Panc1 (cell line): Measurements from ENCODE around the gene SH3GLB2. TPM values are rescaled to one million over a fixed set of nuclear protein-coding genes. Genes with fewer than 3 reads are reported as not detected.

ENCODE experiments used
- ATAC-seq: fragments of 200-7000 bp; cut with Tn5 transposase; 2 replicates; pipeline ENCODE4 v1.9.1; 2020; ENCODE audit warnings: mild to moderate bottlenecking, moderate library complexity
- BruUV-seq: library from RNA; stranded (reverse); fragments of 400-500 nt; replicated peaks from 2 replicates; lab custom pipeline; 2021; lab: Mats Ljungman, UMichigan
- CTCF ChIA-PET: fragments of 300-600 bp; sonication (Branson Sonifier 250); formaldehyde crosslinking; loops from one replicate; lab custom pipeline; 2022; ENCODE audit warnings: antibody characterized with exemption; lab: Charles Lee
- POLR2A ChIA-PET: fragments of 300-600 bp; sonication (Branson Sonifier 250); formaldehyde crosslinking; loops from one replicate; lab custom pipeline; 2022; ENCODE audit warnings: antibody characterized with exemption; lab: Charles Lee
- DNase-seq: peaks from one replicate; pipeline ENCODE4 v3.0.0-alpha.2; 2010; ENCODE audit warnings: low read depth, low spot score
- H3K27ac ChIP-seq: 2 replicates; pipeline ENCODE4 v1.5.1; 2011; ENCODE audit warnings: mild to moderate bottlenecking, low read length, inconsistent platforms
- H3K27me3 ChIP-seq: fragments of 200-500 bp; sonication (Bioruptor generic); 2 replicates; pipeline ENCODE4 v1.6.0; 2014; ENCODE audit warnings: low read length, inconsistent platforms; ENCODE audit not compliant: control insufficient read depth, insufficient read depth
- H3K36me3 ChIP-seq: fragments of 200-500 bp; sonication (Bioruptor generic); 2 replicates; pipeline ENCODE4 v1.5.1; 2014; ENCODE audit warnings: inconsistent platforms, mild to moderate bottlenecking, low read length, moderate library complexity; ENCODE audit not compliant: control insufficient read depth, insufficient read depth
- H3K4me1 ChIP-seq: 2 replicates; pipeline ENCODE4 v1.5.1; 2011; ENCODE audit warnings: inconsistent platforms, mild to moderate bottlenecking, low read length, moderate library complexity; ENCODE audit not compliant: control insufficient read depth, insufficient read depth
- H3K4me3 ChIP-seq, 2 experiments: 2 replicates each; pipeline ENCODE4 v1.5.1; 2011 to 2012; ENCODE audit warnings: low read depth in 2 of 2, low read length in 2 of 2, mild to moderate bottlenecking in 2 of 2, inconsistent platforms in 1 of 2, moderate library complexity in 1 of 2
- H3K9me3 ChIP-seq: fragments of 200-500 bp; sonication (Bioruptor generic); 2 replicates; pipeline ENCODE4 v1.5.1; 2014; ENCODE audit warnings: low read depth, mild to moderate bottlenecking, inconsistent platforms, low read length, moderate library complexity; ENCODE audit not compliant: control insufficient read depth, insufficient read depth
- CTCF ChIP-seq: fragments of 450-650 bp; IDR thresholded peaks from 2 replicates; pipeline ENCODE4 v1.5.1; 2017; ENCODE audit warnings: mild to moderate bottlenecking
- POLR2AphosphoS5 ChIP-seq: IDR thresholded peaks from 2 replicates; pipeline ENCODE4 v1.6.1; 2012; ENCODE audit warnings: mild to moderate bottlenecking, low read depth, low read length, moderate library complexity
- REST ChIP-seq, 2 experiments: IDR thresholded peaks; 2 replicates each; pipeline ENCODE4 v1.6.1; 2011 to 2012; ENCODE audit warnings: low read depth in 2 of 2, control low read depth in 1 of 2, low read length in 1 of 2, mild to moderate bottlenecking in 1 of 2, moderate library complexity in 1 of 2; ENCODE audit not compliant: insufficient read depth in 1 of 2
- SIN3A ChIP-seq: IDR thresholded peaks from 2 replicates; pipeline ENCODE4 v1.6.1; 2012; ENCODE audit warnings: low read depth, mild to moderate bottlenecking, low read length, moderate library complexity, borderline replicate concordance; ENCODE audit not compliant: insufficient read depth
- TCF7L2 ChIP-seq: IDR thresholded peaks from 2 replicates; pipeline ENCODE4 v1.6.1; 2011; ENCODE audit warnings: mild to moderate bottlenecking, low read depth, low read length, inconsistent platforms
- in situ Hi-C: cut with HindIII; loops from 2 replicates; pipeline ENCODE4 v1.10.0; 2016; ENCODE audit warnings: low sequenced_read_pairs, low pct_unique_long_range_greater_than_20kb
- intact Hi-C: fragments of 100-400 bp; cut with micrococcal nuclease; formaldehyde crosslinking; loops from one replicate; pipeline ENCODE4 v1.10.0; 2022; ENCODE audit not compliant: unreplicated experiment
- total RNA-seq: library from RNA; stranded (reverse); gene quantifications from one replicate; pipeline ENCODE4 v1.2.1, GENCODE V29; 2021; ENCODE audit not compliant: unreplicated experiment

Gene SH3GLB2
- total RNA-seq, 1 experiment from 2014 or later: 68.3 TPM

- no TSS peak for BruUV-seq
- POLR2A ChIA-PET: no interaction called here
- H3K9me3 ChIP-seq: no peaks in the 10 kb centered on the region
- H3K4me1 ChIP-seq: no peaks in the 10 kb centered on the region
- H3K36me3 ChIP-seq: no peaks in the 10 kb centered on the region
- no peak for ATAC-seq
- no peak overlapping the region for H3K27ac ChIP-seq
- TF ChIP-seq CTCF (no peak), TCF7L2 (no peak), POLR2AphosphoS5 (no peak), SIN3A (no peak), REST (IDR thresholded peaks at IDR 0.05; ENCODE audit: insufficient read depth in 1 of 2, low read depth in 2 of 2, low read length in 1 of 2) (no peak)
- no peak for DNase-seq
- no peaks in the 10 kb centered on the region for H3K27me3 ChIP-seq
- CTCF ChIA-PET: no interaction called here
- intact Hi-C loops: no loop called here
- in situ Hi-C loops: no loop called here
- H3K4me3 ChIP-seq: no peak overlapping the region
Observed at GRCh38 chr9:129058965-129059795, 31.0 kb upstream of the SH3GLB2 start.

- ChIA-PET POLR2A (interaction anchor here (0.6 kb wide), 1 partner anchor 27 kb away, joined by 3 read pairs; the partner anchor contains the start of gene DOLPP1), CTCF (no interaction called here)
- H3K27ac ChIP-seq: no peak overlapping the region
- no peaks in the 10 kb centered on the region for H3K4me1 ChIP-seq
- no peaks in the 10 kb centered on the region for H3K9me3 ChIP-seq
- no peaks in the 10 kb centered on the region for H3K27me3 ChIP-seq
- no peak for DNase-seq
- no peak for TF ChIP-seq TCF7L2
- no peak for TF ChIP-seq POLR2AphosphoS5
- TF ChIP-seq CTCF: no peak
- TF ChIP-seq SIN3A: no peak
- TF ChIP-seq REST (IDR thresholded peaks at IDR 0.05; ENCODE audit: insufficient read depth in 1 of 2, low read depth in 2 of 2, low read length in 1 of 2): no peak
- H3K36me3 ChIP-seq: no peaks in the 10 kb centered on the region
- BruUV-seq: no TSS peak
- no peak for ATAC-seq
- intact Hi-C loops (no loop called here), in situ Hi-C loops (no loop called here)
- H3K4me3 ChIP-seq: no peak overlapping the region
Observed at GRCh38 chr9:129054163-129054851, 26.2 kb upstream of the SH3GLB2 start.
